ENCODE measurements around the gene FRAT2.

The FRAT2 gene

GRCh38 chr10:97307866-97308780 lies 26.4 kb downstream of the FRAT2 start:
- Histone ChIP-seq H3K27me3 (ENCODE audit: control insufficient read depth, insufficient read depth, low read length) (no peaks in the 10 kb centered on the region), H3K9me3 (ENCODE audit: control insufficient read depth, insufficient read depth, low read length) (no peaks in the 10 kb centered on the region), H3K36me3 (ENCODE audit: control insufficient read depth, insufficient read depth, low read length) (no peaks in the 10 kb centered on the region), H3K4me3 (ENCODE audit: low read depth, low read length) (no peak overlapping the region), H3K9ac (ENCODE audit: low read depth, low read length) (no peak overlapping the region), H3K4me1 (ENCODE audit: control insufficient read depth, insufficient read depth, low read length) (no peaks in the 10 kb centered on the region), H3K27ac (ENCODE audit: low read depth, low read length) (no peak overlapping the region)

- no peaks in the 10 kb centered on the region for H3K36me3 ChIP-seq (ENCODE audit: control insufficient read depth, insufficient read depth, low read length)
- no peaks in the 10 kb centered on the region for H3K27me3 ChIP-seq (ENCODE audit: control insufficient read depth, insufficient read depth, low read length)
- no peak overlapping the region for H3K27ac ChIP-seq (ENCODE audit: low read depth, low read length)
- no peak overlapping the region for H3K4me3 ChIP-seq (ENCODE audit: low read depth, low read length)
- H3K4me1 ChIP-seq (ENCODE audit: control insufficient read depth, insufficient read depth, low read length), result no peaks in the 10 kb centered on the region
- H3K9me3 ChIP-seq (ENCODE audit: control insufficient read depth, insufficient read depth, low read length), result no peaks in the 10 kb centered on the region
- no peak overlapping the region for H3K9ac ChIP-seq (ENCODE audit: low read depth, low read length)
These were observed 27.1 kb downstream of the FRAT2 start for GRCh38 chr10:97307441-97307840.

GRCh38 chr10:97302088-97302791 lies 32.3 kb downstream of the FRAT2 start:
- H3K36me3 ChIP-seq (ENCODE audit: control insufficient read depth, insufficient read depth, low read length), result no peaks in the 10 kb centered on the region
- no peaks in the 10 kb centered on the region for H3K4me1 ChIP-seq (ENCODE audit: control insufficient read depth, insufficient read depth, low read length)
- H3K9me3 ChIP-seq (ENCODE audit: control insufficient read depth, insufficient read depth, low read length), result no peaks in the 10 kb centered on the region
- H3K4me3 ChIP-seq (ENCODE audit: low read depth, low read length), result no peak overlapping the region
- no peak overlapping the region for H3K9ac ChIP-seq (ENCODE audit: low read depth, low read length)
- H3K27me3 ChIP-seq (ENCODE audit: control insufficient read depth, insufficient read depth, low read length), result no peaks in the 10 kb centered on the region
- no peak overlapping the region for H3K27ac ChIP-seq (ENCODE audit: low read depth, low read length)

- Histone ChIP-seq H3K4me3 (ENCODE audit: low read depth, low read length) (no peak overlapping the region), H3K27me3 (ENCODE audit: control insufficient read depth, insufficient read depth, low read length) (no peaks in the 10 kb centered on the region), H3K36me3 (ENCODE audit: control insufficient read depth, insufficient read depth, low read length) (no peaks in the 10 kb centered on the region), H3K9ac (ENCODE audit: low read depth, low read length) (no peak overlapping the region), H3K9me3 (ENCODE audit: control insufficient read depth, insufficient read depth, low read length) (no peaks in the 10 kb centered on the region), H3K27ac (ENCODE audit: low read depth, low read length) (no peak overlapping the region), H3K4me1 (ENCODE audit: control insufficient read depth, insufficient read depth, low read length) (no peaks in the 10 kb centered on the region)
These were observed 33.5 kb downstream of the FRAT2 start for GRCh38 chr10:97300980-97301379.

GRCh38 chr10:97298223-97298571 lies 36.3 kb downstream of the FRAT2 start:
- Histone ChIP-seq H3K27me3 (ENCODE audit: control insufficient read depth, insufficient read depth, low read length) (no peaks in the 10 kb centered on the region), H3K9me3 (ENCODE audit: control insufficient read depth, insufficient read depth, low read length) (no peaks in the 10 kb centered on the region), H3K27ac (ENCODE audit: low read depth, low read length) (no peak overlapping the region), H3K36me3 (ENCODE audit: control insufficient read depth, insufficient read depth, low read length) (no peaks in the 10 kb centered on the region), H3K9ac (ENCODE audit: low read depth, low read length) (no peak overlapping the region), H3K4me1 (ENCODE audit: control insufficient read depth, insufficient read depth, low read length) (no peaks in the 10 kb centered on the region), H3K4me3 (ENCODE audit: low read depth, low read length) (no peak overlapping the region)

- Histone ChIP-seq H3K27ac (ENCODE audit: low read depth, low read length) (no peak overlapping the region), H3K9me3 (ENCODE audit: control insufficient read depth, insufficient read depth, low read length) (no peaks in the 10 kb centered on the region), H3K36me3 (ENCODE audit: control insufficient read depth, insufficient read depth, low read length) (no peaks in the 10 kb centered on the region), H3K4me1 (ENCODE audit: control insufficient read depth, insufficient read depth, low read length) (no peaks in the 10 kb centered on the region), H3K27me3 (ENCODE audit: control insufficient read depth, insufficient read depth, low read length) (no peaks in the 10 kb centered on the region), H3K9ac (ENCODE audit: low read depth, low read length) (no peak overlapping the region), H3K4me3 (ENCODE audit: low read depth, low read length) (no peak overlapping the region)
These were observed 36.8 kb downstream of the FRAT2 start for GRCh38 chr10:97297556-97298222.

- no peak overlapping the region for H3K9ac ChIP-seq (ENCODE audit: low read depth, low read length)
- H3K27ac ChIP-seq (ENCODE audit: low read depth, low read length), result no peak overlapping the region
- no peaks in the 10 kb centered on the region for H3K9me3 ChIP-seq (ENCODE audit: control insufficient read depth, insufficient read depth, low read length)
- H3K27me3 ChIP-seq (ENCODE audit: control insufficient read depth, insufficient read depth, low read length), result no peaks in the 10 kb centered on the region
- H3K36me3 ChIP-seq (ENCODE audit: control insufficient read depth, insufficient read depth, low read length), result peaks cover 4% of the 10 kb centered on the region; the same call in 1 of the 2 replicates
- H3K4me3 ChIP-seq (ENCODE audit: low read depth, low read length), result no peak overlapping the region; the same call in 1 of the 2 replicates
- H3K4me1 ChIP-seq (ENCODE audit: control insufficient read depth, insufficient read depth, low read length), result no peaks in the 10 kb centered on the region
These were observed 41.7 kb downstream of the FRAT2 start for GRCh38 chr10:97292862-97293198.

- H3K27me3 ChIP-seq (ENCODE audit: control insufficient read depth, insufficient read depth, low read length), result no peaks in the 10 kb centered on the region
- H3K4me1 ChIP-seq (ENCODE audit: control insufficient read depth, insufficient read depth, low read length), result no peaks in the 10 kb centered on the region
- peak within 1 kb of the TSS; percentile 83 for H3K4me3 ChIP-seq (ENCODE audit: low read depth, low read length)
- peak within 1 kb of the TSS; percentile 85 for H3K9ac ChIP-seq (ENCODE audit: low read depth, low read length)
- H3K36me3 ChIP-seq (ENCODE audit: control insufficient read depth, insufficient read depth, low read length), result peaks cover 7% of the 10 kb centered on the region
- no peaks in the 10 kb centered on the region for H3K9me3 ChIP-seq (ENCODE audit: control insufficient read depth, insufficient read depth, low read length)
- peak within 1 kb of the TSS; percentile 97 for H3K27ac ChIP-seq (ENCODE audit: low read depth, low read length)
These were observed 42.2 kb downstream of the FRAT2 start, which contains the start of gene ARHGAP19 for GRCh38 chr10:97292097-97292861. Gene ARHGAP19 (minus strand): TSS chr10:97292637. CDS start chr10:97292627, 10 bp downstream.

- Histone ChIP-seq H3K27ac (ENCODE audit: low read depth, low read length) (peak overlapping the region; percentile 97), H3K9me3 (ENCODE audit: control insufficient read depth, insufficient read depth, low read length) (no peaks in the 10 kb centered on the region), H3K4me1 (ENCODE audit: control insufficient read depth, insufficient read depth, low read length) (no peaks in the 10 kb centered on the region), H3K36me3 (ENCODE audit: control insufficient read depth, insufficient read depth, low read length) (peaks cover 13% of the 10 kb centered on the region), H3K4me3 (ENCODE audit: low read depth, low read length) (peak overlapping the region; percentile 83), H3K9ac (ENCODE audit: low read depth, low read length) (peak overlapping the region; percentile 85), H3K27me3 (ENCODE audit: control insufficient read depth, insufficient read depth, low read length) (no peaks in the 10 kb centered on the region)
These were observed 43.0 kb downstream of the FRAT2 start for GRCh38 chr10:97291357-97292096.
